K562 (cell line): ENCODE measurements around the gene OR10A3. TPM values are rescaled to one million over a fixed set of nuclear protein-coding genes. Genes with fewer than 3 reads are reported as not detected.

Experiments used
- FOXP1 ChIP-seq: sonication (generic); formaldehyde crosslinking; IDR thresholded peaks from 2 replicates; pipeline ENCODE4 v1.8.0; 2022; ENCODE audit warnings: mild to moderate bottlenecking, missing genetic modification reagents
- FUS ChIP-seq: fragments of 200-400 bp; formaldehyde crosslinking; optimal IDR thresholded peaks from 2 replicates; pipeline ENCODE3; 2017; ENCODE audit warnings: low read depth, low read length
- GTF2E2 ChIP-seq: fragments of 200-800 bp; sonication (Bioruptor generic); IDR thresholded peaks from 2 replicates; pipeline ENCODE4 v1.6.1; 2016; ENCODE audit warnings: missing genetic modification characterization, missing compliant biosample characterization
- HNRNPH1 ChIP-seq: fragments of 200-400 bp; formaldehyde crosslinking; optimal IDR thresholded peaks from 2 replicates; pipeline ENCODE3; 2017; ENCODE audit warnings: low read depth, mild to moderate bottlenecking, low read length, moderate library complexity
- KLF16 ChIP-seq: IDR thresholded peaks from 2 replicates; pipeline ENCODE4 v1.6.1; 2016; ENCODE audit warnings: antibody characterized with exemption
- MXI1 ChIP-seq: IDR thresholded peaks from 2 replicates; pipeline ENCODE4 v1.6.1; 2011; ENCODE audit warnings: low read depth, mild to moderate bottlenecking, improper control_type of control experiment, low read length
- RAD21 ChIP-seq, 2 experiments: fragments of 250-450 bp in 1 of 2; fragments of 450-650 bp in 1 of 2; sonication (Bioruptor Pico) in 1 of 2; formaldehyde crosslinking in 1 of 2; IDR thresholded peaks in 1 of 2; conservative IDR thresholded peaks in 1 of 2; 2 replicates each; pipeline versions ENCODE4 v1.4.0 to v1.8.0; 2020 to 2022; ENCODE audit warnings: mild to moderate bottlenecking in 2 of 2, moderate library complexity in 1 of 2
- RNF2 ChIP-seq: sonication (generic); IDR thresholded peaks from 2 replicates; pipeline ENCODE4 v1.6.1; 2016
- SRSF3 ChIP-seq: fragments of 200-400 bp; formaldehyde crosslinking; IDR thresholded peaks from 2 replicates; pipeline ENCODE4 v1.6.1; 2016; ENCODE audit warnings: mild to moderate bottlenecking, low read length, moderate library complexity; ENCODE audit not compliant: insufficient read depth
- XRCC4 ChIP-seq: IDR thresholded peaks from one replicate; pipeline ENCODE4 v1.6.1; 2011; ENCODE audit not compliant: insufficient read depth, insufficient read length; ENCODE audit errors: extremely low read depth
- YY1 ChIP-seq, 3 experiments: IDR thresholded peaks; 2 replicates each; pipeline ENCODE4 v1.6.1; 2011; ENCODE audit warnings: low read length in 2 of 3, mild to moderate bottlenecking in 2 of 3, moderate library complexity in 2 of 3, borderline replicate concordance in 1 of 3, control low read depth in 1 of 3, low read depth in 1 of 3; ENCODE audit not compliant: insufficient read depth in 3 of 3, insufficient replicate concordance in 2 of 3, control insufficient read depth in 1 of 3, insufficient read length in 1 of 3; ENCODE audit errors: extremely low read depth in 1 of 3
- ZFX ChIP-seq: sonication (generic); formaldehyde crosslinking; IDR thresholded peaks from 2 replicates; pipeline ENCODE4 v1.8.0; 2022; ENCODE audit warnings: mild to moderate bottlenecking, missing genetic modification reagents, moderate library complexity
- polyA plus RNA-seq, 8 experiments: library from polyadenylated mRNA; depleted of rRNA in 4 of 8; stranded (reverse) in 5 of 8; unstranded in 3 of 8; fragments of >200 nt; fragmentation: Nextera tagmentation in 2 of 8; fragmentation: Illumina TruSeq in 1 of 8; extraction: Ambion mirVana in 2 of 8; extraction: Trizol in 1 of 8; gene quantifications; 2 replicates each; pipeline versions ENCODE4 v1.2.1 to v1.2.3, GENCODE V29; 2011 to 2014; ENCODE audit warnings: inconsistent platforms in 1 of 8, missing spikeins in 1 of 8
- total RNA-seq, 7 experiments: library from RNA; depleted of rRNA in 6 of 7; stranded (reverse); fragments of >200 nt in 6 of 7; fragmentation: Illumina TruSeq in 2 of 7; extraction: Trizol in 2 of 7; gene quantifications; 2 replicates each; pipeline versions ENCODE4 v1.2.1 to v1.2.3, GENCODE V29; 2011 to 2021; ENCODE audit warnings: low replicate concordance in 1 of 7
- TF ChIP-seq, protein P1 (sequence below): sonication (generic); formaldehyde crosslinking; IDR thresholded peaks from 2 replicates; pipeline ENCODE4 v1.5.0; 2020; ENCODE audit warnings: missing genetic modification reagents
- TF ChIP-seq, protein P2 (sequence below): IDR thresholded peaks from 3 replicates; pipeline ENCODE4 v1.6.1; 2011; ENCODE audit warnings: borderline replicate concordance, mild to moderate bottlenecking, moderate library complexity; ENCODE audit not compliant: insufficient read length; ENCODE audit errors: extremely low read depth
- TF ChIP-seq, protein P3 (sequence below), 3 experiments: fragments of 200-800 bp in 1 of 3; fragments of 250-450 bp in 1 of 3; fragments of 450-650 bp in 1 of 3; sonication (Bioruptor Pico) in 1 of 3; sonication (Bioruptor generic) in 1 of 3; formaldehyde crosslinking in 1 of 3; IDR thresholded peaks; 2 replicates each; pipeline versions ENCODE4 v1.6.1 to v1.8.0; 2016 to 2022; ENCODE audit warnings: mild to moderate bottlenecking in 2 of 3, missing genetic modification characterization in 2 of 3, missing compliant biosample characterization in 1 of 3, moderate library complexity in 1 of 3
- TF ChIP-seq, protein P4 (sequence below): fragments of 450-650 bp; formaldehyde crosslinking; IDR thresholded peaks from 2 replicates; pipeline ENCODE4 v1.4.0; 2020; ENCODE audit warnings: mild to moderate bottlenecking, moderate library complexity

Gene OR10A3
- total and polyA plus RNA-seq, 9 of the 15 experiments (the other 6 are each of a cell fraction or from before 2014, with no cell fraction given): not detected

DNA sequence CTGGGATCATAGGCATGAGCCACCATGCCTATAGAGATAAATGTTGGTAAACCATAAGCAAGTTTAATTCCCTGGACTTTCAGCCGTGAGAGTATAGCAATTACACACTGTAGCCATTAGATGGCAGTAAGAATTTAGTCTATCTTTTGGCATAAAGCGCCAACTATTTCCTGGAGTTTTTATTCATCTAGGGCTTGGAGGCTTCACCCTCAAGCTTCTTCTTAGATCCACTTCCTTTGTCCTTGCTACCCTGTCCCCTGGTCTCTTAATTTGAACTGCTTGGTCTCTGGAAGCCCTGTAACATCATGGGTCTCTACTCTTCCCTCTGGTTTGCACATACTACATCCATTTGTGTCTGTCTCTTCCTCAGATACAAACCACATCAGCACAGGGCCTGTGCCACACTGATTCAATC lies 48.7 kb downstream of the OR10A3 start (continued):
- TF ChIP-seq, protein P1, sequence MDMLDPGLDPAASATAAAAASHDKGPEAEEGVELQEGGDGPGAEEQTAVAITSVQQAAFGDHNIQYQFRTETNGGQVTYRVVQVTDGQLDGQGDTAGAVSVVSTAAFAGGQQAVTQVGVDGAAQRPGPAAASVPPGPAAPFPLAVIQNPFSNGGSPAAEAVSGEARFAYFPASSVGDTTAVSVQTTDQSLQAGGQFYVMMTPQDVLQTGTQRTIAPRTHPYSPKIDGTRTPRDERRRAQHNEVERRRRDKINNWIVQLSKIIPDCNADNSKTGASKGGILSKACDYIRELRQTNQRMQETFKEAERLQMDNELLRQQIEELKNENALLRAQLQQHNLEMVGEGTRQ (CRISPR knock-in tag): no peak
- TF ChIP-seq, protein P2, sequence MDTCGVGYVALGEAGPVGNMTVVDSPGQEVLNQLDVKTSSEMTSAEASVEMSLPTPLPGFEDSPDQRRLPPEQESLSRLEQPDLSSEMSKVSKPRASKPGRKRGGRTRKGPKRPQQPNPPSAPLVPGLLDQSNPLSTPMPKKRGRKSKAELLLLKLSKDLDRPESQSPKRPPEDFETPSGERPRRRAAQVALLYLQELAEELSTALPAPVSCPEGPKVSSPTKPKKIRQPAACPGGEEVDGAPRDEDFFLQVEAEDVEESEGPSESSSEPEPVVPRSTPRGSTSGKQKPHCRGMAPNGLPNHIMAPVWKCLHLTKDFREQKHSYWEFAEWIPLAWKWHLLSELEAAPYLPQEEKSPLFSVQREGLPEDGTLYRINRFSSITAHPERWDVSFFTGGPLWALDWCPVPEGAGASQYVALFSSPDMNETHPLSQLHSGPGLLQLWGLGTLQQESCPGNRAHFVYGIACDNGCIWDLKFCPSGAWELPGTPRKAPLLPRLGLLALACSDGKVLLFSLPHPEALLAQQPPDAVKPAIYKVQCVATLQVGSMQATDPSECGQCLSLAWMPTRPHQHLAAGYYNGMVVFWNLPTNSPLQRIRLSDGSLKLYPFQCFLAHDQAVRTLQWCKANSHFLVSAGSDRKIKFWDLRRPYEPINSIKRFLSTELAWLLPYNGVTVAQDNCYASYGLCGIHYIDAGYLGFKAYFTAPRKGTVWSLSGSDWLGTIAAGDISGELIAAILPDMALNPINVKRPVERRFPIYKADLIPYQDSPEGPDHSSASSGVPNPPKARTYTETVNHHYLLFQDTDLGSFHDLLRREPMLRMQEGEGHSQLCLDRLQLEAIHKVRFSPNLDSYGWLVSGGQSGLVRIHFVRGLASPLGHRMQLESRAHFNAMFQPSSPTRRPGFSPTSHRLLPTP: no peak
- 0 out of 2 replicates have a peak, but pooled peaks have one; percentile 17 for TF ChIP-seq KLF16
- no peak for TF ChIP-seq YY1 (IDR thresholded peaks at IDR 0.05; ENCODE audit: borderline replicate concordance in 1 of 3, control insufficient read depth in 1 of 3, extremely low read depth in 1 of 3, insufficient read depth in 3 of 3, insufficient read length in 1 of 3, insufficient replicate concordance in 2 of 3, low read depth in 1 of 3, low read length in 2 of 3)
- no peak for TF ChIP-seq FOXP1 (CRISPR knock-in tag)
- TF ChIP-seq FUS: no peak
- TF ChIP-seq XRCC4: no peak
- TF ChIP-seq, protein P3, sequence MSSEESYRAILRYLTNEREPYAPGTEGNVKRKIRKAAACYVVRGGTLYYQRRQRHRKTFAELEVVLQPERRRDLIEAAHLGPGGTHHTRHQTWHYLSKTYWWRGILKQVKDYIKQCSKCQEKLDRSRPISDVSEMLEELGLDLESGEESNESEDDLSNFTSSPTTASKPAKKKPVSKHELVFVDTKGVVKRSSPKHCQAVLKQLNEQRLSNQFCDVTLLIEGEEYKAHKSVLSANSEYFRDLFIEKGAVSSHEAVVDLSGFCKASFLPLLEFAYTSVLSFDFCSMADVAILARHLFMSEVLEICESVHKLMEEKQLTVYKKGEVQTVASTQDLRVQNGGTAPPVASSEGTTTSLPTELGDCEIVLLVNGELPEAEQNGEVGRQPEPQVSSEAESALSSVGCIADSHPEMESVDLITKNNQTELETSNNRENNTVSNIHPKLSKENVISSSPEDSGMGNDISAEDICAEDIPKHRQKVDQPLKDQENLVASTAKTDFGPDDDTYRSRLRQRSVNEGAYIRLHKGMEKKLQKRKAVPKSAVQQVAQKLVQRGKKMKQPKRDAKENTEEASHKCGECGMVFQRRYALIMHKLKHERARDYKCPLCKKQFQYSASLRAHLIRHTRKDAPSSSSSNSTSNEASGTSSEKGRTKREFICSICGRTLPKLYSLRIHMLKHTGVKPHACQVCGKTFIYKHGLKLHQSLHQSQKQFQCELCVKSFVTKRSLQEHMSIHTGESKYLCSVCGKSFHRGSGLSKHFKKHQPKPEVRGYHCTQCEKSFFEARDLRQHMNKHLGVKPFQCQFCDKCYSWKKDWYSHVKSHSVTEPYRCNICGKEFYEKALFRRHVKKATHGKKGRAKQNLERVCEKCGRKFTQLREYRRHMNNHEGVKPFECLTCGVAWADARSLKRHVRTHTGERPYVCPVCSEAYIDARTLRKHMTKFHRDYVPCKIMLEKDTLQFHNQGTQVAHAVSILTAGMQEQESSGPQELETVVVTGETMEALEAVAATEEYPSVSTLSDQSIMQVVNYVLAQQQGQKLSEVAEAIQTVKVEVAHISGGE (CRISPR knock-in tag; IDR thresholded peaks at IDR 0.05): peak in 1 of 3 experiments; percentile 79; a peak in 2 of 6 replicates
- TF ChIP-seq, protein P4, sequence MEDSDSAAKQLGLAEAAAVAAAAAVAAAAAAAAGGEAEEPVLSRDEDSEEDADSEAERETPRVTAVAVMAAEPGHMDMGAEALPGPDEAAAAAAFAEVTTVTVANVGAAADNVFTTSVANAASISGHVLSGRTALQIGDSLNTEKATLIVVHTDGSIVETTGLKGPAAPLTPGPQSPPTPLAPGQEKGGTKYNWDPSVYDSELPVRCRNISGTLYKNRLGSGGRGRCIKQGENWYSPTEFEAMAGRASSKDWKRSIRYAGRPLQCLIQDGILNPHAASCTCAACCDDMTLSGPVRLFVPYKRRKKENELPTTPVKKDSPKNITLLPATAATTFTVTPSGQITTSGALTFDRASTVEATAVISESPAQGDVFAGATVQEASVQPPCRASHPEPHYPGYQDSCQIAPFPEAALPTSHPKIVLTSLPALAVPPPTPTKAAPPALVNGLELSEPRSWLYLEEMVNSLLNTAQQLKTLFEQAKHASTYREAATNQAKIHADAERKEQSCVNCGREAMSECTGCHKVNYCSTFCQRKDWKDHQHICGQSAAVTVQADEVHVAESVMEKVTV (CRISPR knock-in tag): no peak
- no peak for TF ChIP-seq ZFX (CRISPR knock-in tag)
- no peak for TF ChIP-seq RNF2
- peak; percentile 48 to 81 for TF ChIP-seq RAD21 (CRISPR knock-in tag; conservative IDR thresholded peaks at IDR 0.05 in 1 of 2, IDR thresholded peaks at IDR 0.05 in 1 of 2)
- TF ChIP-seq SRSF3: no peak
- TF ChIP-seq GTF2E2 (tag): no peak
- TF ChIP-seq MXI1: no peak
- TF ChIP-seq HNRNPH1: no peak
